Loucy (cell line): ENCODE data around the gene NFKB1.
"Not testable (repeated sequence)": the region's sequence is repeated elsewhere in the genome, so short reads cannot be mapped to it uniquely, and the experiment has no call there.

ENCODE experiments used
- H2AFZ ChIP-seq: fragments of 200-600 bp; sonication (generic); 2 replicates; pipeline ENCODE4 v1.6.0; 2016; ENCODE audit warnings: antibody characterized with exemption, mild to moderate bottlenecking, low read length, moderate library complexity
- H3F3A ChIP-seq: fragments of 200-600 bp; 2 replicates; pipeline ENCODE4 v1.6.0; 2016; ENCODE audit warnings: antibody characterized with exemption, low read depth, mild to moderate bottlenecking
- H3K27me3 ChIP-seq: fragments of 200-600 bp; sonication (generic); 2 replicates; pipeline ENCODE4 v1.6.1; 2014; ENCODE audit warnings: low read length, mild to moderate bottlenecking; ENCODE audit not compliant: insufficient read depth, poor library complexity, severe bottlenecking
- H3K36me3 ChIP-seq: fragments of 200-600 bp; sonication (generic); 2 replicates; pipeline ENCODE4 v1.6.1; 2016; ENCODE audit warnings: low read length; ENCODE audit not compliant: insufficient read depth
- H3K4me1 ChIP-seq: fragments of 200-600 bp; sonication (generic); 2 replicates; pipeline ENCODE4 v1.5.1; 2014; ENCODE audit warnings: low read length, mild to moderate bottlenecking; ENCODE audit not compliant: insufficient read depth, poor library complexity, severe bottlenecking
- H3K4me2 ChIP-seq: fragments of 200-600 bp; sonication (generic); 2 replicates; pipeline ENCODE4 v1.6.0; 2014; ENCODE audit warnings: antibody characterized with exemption, low read length, low read depth, mild to moderate bottlenecking; ENCODE audit not compliant: poor library complexity, severe bottlenecking
- H3K4me3 ChIP-seq: fragments of 200-600 bp; sonication (generic); 2 replicates; pipeline ENCODE4 v1.5.1; 2014; ENCODE audit warnings: low read length, mild to moderate bottlenecking, mixed read lengths; ENCODE audit not compliant: poor library complexity, severe bottlenecking
- H3K79me2 ChIP-seq: fragments of 200-600 bp; sonication (generic); 2 replicates; pipeline ENCODE4 v1.6.1; 2014; ENCODE audit warnings: low read length; ENCODE audit not compliant: insufficient read depth
- H3K9ac ChIP-seq: fragments of 200-600 bp; sonication (generic); 2 replicates; pipeline ENCODE4 v1.6.0; 2014; ENCODE audit warnings: mild to moderate bottlenecking, low read depth, low read length, moderate library complexity; ENCODE audit not compliant: poor library complexity, severe bottlenecking
- H3K9me2 ChIP-seq: fragments of 200-600 bp; sonication (generic); replicated peaks from 2 replicates; pipeline ENCODE4 v1.6.1; 2016; ENCODE audit warnings: low read depth, low read length, mixed read lengths
- H3K9me3 ChIP-seq: fragments of 200-600 bp; sonication (generic); 2 replicates; pipeline ENCODE4 v1.6.1; 2014; ENCODE audit warnings: mild to moderate bottlenecking, antibody characterized with exemption, low read length, low read depth; ENCODE audit not compliant: insufficient read depth
- H4K20me1 ChIP-seq: fragments of 200-600 bp; sonication (generic); 2 replicates; pipeline ENCODE4 v1.6.0; 2014; ENCODE audit warnings: antibody characterized with exemption, low read length, mild to moderate bottlenecking; ENCODE audit not compliant: insufficient read depth, poor library complexity, severe bottlenecking
- CTCF ChIP-seq: fragments of 200-600 bp; sonication (generic); conservative IDR thresholded peaks from 2 replicates; pipeline ENCODE4 v1.5.1; 2014; ENCODE audit warnings: mild to moderate bottlenecking, antibody characterized with exemption, low read length
- EZH2phosphoT487 ChIP-seq: fragments of 200-600 bp; IDR thresholded peaks from 2 replicates; pipeline ENCODE4 v1.6.1; 2018; ENCODE audit warnings: antibody characterized with exemption, mild to moderate bottlenecking, moderate library complexity, borderline replicate concordance

Gene NFKB1

DNA sequence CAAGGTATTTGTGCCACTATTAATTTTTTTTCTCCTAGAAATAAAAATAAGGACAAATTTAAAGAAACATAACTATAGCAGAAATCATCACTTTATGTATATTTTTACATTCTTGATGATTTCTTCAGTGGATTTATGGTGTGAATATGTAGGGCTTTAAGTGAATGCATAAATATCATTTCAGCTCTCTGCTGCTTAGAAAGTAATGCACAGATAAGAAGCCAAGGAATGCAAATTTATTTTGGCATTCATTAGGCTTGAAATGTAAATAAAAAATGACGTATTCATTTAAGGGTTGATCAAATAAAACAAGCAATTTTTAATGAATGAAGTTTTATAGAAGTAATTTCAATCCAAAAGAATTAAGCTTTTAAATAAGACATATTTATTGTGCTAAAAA is 66.3 kb downstream of the NFKB1 start:
- no peak overlapping the region for H3K4me2 ChIP-seq
- H3K9me3 ChIP-seq = no peaks in the 10 kb centered on the region
- H3K9ac ChIP-seq = no peak overlapping the region
- no peak overlapping the region for H2AFZ ChIP-seq
- TF ChIP-seq EZH2phosphoT487 (no peak), CTCF (no peak)
- peaks cover 4% of the 10 kb centered on the region; the same call in 1 of the 2 replicates for H3K79me2 ChIP-seq
- H3K4me1 ChIP-seq = peaks cover 1% of the 10 kb centered on the region
- peaks cover 2% of the 10 kb centered on the region; the same call in 1 of the 2 replicates for H3F3A ChIP-seq
- no peaks in the 10 kb centered on the region for H3K9me2 ChIP-seq
- no peaks in the 10 kb centered on the region for H3K27me3 ChIP-seq
- H3K4me3 ChIP-seq = no peak overlapping the region
- H3K36me3 ChIP-seq = peaks cover 27% of the 10 kb centered on the region
- H4K20me1 ChIP-seq = no peaks in the 10 kb centered on the region

- H2AFZ ChIP-seq = no peak overlapping the region
- H3K4me1 ChIP-seq = peaks cover 8% of the 10 kb centered on the region
- no peaks in the 10 kb centered on the region for H3K27me3 ChIP-seq
- no peak overlapping the region for H3K4me3 ChIP-seq
- peaks cover 27% of the 10 kb centered on the region for H3K36me3 ChIP-seq
- no peaks in the 10 kb centered on the region for H3K9me2 ChIP-seq
- TF ChIP-seq CTCF (no peak), EZH2phosphoT487 (no peak)
- H3K9ac ChIP-seq = no peak overlapping the region
- H3K9me3 ChIP-seq = no peaks in the 10 kb centered on the region
- 0 out of 2 replicates have a peak, but pooled peaks cover 6% of the 10 kb centered on the region for H3K79me2 ChIP-seq
- H3F3A ChIP-seq = peaks cover 5% of the 10 kb centered on the region; the same call in 1 of the 2 replicates
- no peak overlapping the region for H3K4me2 ChIP-seq
- no peaks in the 10 kb centered on the region for H4K20me1 ChIP-seq
Measured at GRCh38 chr4:102569200-102569599, 68.0 kb downstream of the NFKB1 start.

- not testable (repeated sequence) for H3K79me2 ChIP-seq, H3K4me3 ChIP-seq, H3K27me3 ChIP-seq, H3K9me3 ChIP-seq, H3K9ac ChIP-seq, H3F3A ChIP-seq, H4K20me1 ChIP-seq, H2AFZ ChIP-seq, H3K4me2 ChIP-seq, H3K9me2 ChIP-seq
- Histone ChIP-seq H3K4me1 (peaks cover 18% of the 10 kb centered on the region), H3K36me3 (peaks cover 27% of the 10 kb centered on the region)
Measured at GRCh38 chr4:102570211-102570610, 69.1 kb downstream of the NFKB1 start.

- Histone ChIP-seq H3K36me3 (peaks cover 27% of the 10 kb centered on the region), H3K4me3 (no peak overlapping the region), H2AFZ (no peak overlapping the region), H3K9ac (no peak overlapping the region), H4K20me1 (no peaks in the 10 kb centered on the region), H3F3A (peaks cover 5% of the 10 kb centered on the region; the same call in 1 of the 2 replicates), H3K9me2 (no peaks in the 10 kb centered on the region), H3K27me3 (no peaks in the 10 kb centered on the region), H3K9me3 (no peaks in the 10 kb centered on the region), H3K79me2 (0 out of 2 replicates have a peak, but pooled peaks cover 6% of the 10 kb centered on the region), H3K4me1 (peaks cover 23% of the 10 kb centered on the region), H3K4me2 (no peak overlapping the region)
- no peak for TF ChIP-seq CTCF
- TF ChIP-seq EZH2phosphoT487 = no peak
Measured at GRCh38 chr4:102572452-102572851, 71.3 kb downstream of the NFKB1 start.
